HG03108 (cell line): ENCODE measurements around the gene RCBTB1.
"Not testable (repeated sequence)": the region's sequence is repeated elsewhere in the genome, so short reads cannot be mapped to it uniquely, and the experiment has no call there.

ENCODE experiments used
- ATAC-seq: cut with Tn5 transposase; IDR thresholded peaks from one replicate; pipeline ENCODE4 v1.9.1; 2021; ENCODE audit warnings: moderate library complexity; ENCODE audit not compliant: unreplicated experiment

Gene RCBTB1

DNA sequence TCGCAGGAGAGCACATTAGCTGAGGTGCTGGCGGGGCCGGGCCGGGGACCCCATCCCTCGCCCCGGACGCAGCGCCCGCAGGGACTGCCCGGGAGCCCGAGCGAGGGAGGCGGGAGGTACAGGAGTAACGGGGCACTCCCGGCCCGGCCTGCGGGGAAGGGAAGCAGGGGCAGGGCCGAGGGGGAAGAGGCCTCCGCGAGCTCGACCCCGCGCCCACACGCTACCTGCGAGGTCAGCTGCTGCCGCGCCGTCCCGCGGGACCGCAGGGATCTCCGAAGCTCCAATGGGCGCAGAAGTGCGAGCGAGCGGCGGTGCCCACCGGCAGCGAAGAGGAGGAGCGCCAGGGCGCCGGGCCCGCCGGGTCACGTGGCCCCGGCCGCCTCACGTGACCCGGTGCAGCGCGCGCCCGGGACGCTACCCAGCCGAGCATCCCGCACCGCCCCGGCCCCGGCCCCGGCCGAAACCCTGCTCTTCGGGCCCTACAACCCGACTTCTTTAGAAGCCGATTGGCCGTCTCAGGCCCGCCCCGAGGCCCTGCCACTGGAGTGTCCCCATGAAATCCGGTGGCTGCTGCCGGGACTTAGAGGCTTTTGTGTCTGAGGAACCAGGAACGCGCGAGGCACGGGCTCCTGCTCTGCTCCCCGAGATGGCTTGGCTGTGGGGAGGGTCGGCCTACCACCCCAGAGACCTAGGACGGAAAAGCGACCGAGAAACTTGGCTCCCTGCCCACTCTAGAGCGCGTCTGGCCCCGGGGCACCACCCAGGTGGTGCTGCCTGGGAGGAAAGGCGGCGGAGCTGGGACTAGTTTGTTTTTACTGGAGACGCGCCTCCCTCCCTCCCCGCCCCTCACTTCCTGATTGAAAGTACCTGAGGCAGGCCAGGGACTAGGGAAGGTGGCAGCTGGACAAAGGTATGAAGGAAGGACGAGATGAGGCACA is at the start of gene RCBTB1:
TSS of gene RCBTB1 (minus strand) at position 339 of the 938 bp plus-strand sequence. CDS start 18,279 bp downstream, outside the sequence.
- peak; percentile 81 for ATAC-seq

DNA sequence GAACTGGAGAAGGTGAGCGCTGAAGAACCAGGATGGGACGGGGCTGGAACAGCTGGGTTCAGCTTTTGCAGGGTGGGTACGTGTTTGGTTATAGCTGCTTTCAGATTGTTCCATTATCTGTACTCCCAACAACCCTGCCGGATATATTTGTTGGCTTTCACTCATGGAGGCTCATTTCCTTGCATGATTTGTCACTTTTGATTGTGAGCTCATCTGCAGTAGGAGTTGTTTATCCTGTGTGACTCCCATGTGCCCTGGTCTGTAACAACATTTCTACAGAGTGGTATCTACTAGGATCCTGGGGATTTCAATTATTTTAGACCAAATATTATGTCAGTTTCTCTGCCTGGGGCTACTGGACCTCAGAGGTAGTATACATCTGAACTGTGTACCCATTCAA is 48.4 kb upstream of the RCBTB1 start:
- no peak for ATAC-seq

DNA sequence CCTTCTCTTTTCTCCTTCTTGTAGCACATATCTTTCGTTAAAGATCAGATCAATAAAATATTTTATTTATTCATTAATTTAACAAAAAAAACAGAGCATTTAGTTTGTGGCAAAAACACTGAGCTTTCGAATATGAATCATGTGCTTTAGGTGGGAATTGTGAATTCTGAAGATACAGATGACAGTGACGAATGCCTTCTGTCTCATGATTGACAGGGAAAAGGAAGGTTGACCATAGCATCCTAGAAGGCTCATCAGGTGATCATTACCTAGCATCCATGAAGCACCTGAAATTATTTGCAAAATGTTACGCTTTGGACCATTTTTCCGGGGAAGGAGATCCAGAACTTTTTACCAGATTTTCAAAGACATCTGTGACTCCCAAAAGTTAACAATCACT is 46.8 kb upstream of the RCBTB1 start:
- no peak for ATAC-seq

DNA sequence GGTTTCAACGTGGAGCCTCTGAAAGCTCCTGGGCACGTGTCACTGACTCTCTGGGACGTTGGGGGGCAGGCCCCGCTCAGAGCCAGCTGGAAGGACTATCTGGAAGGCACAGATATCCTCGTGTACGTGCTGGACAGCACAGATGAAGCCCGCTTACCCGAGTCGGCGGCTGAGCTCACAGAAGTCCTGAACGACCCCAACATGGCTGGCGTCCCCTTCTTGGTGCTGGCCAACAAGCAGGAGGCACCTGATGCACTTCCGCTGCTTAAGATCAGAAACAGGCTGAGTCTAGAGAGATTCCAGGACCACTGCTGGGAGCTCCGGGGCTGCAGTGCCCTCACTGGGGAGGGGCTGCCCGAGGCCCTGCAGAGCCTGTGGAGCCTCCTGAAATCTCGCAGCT is 45.2 kb upstream of the RCBTB1 start:
- ATAC-seq: no peak

DNA sequence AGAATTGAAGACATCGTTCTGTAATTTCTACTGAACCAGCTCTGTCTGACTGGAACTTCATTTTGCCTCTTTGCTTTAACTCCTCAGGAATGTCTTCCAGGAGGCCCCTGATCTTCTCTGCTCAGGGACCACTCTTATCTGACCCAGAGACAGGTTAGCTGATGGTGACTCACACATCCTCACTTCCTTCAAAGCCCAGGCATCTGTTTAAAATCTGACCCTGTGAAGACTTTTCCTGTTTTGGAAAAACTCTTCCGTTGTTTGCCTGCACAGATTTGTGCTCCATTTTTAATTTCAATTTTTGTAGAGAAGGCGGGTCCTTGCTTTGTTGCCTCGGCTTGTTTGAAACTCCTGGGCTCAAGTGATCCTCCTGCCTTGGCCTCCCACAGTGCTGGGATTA is 44.6 kb upstream of the RCBTB1 start:
- ATAC-seq: no peak

DNA sequence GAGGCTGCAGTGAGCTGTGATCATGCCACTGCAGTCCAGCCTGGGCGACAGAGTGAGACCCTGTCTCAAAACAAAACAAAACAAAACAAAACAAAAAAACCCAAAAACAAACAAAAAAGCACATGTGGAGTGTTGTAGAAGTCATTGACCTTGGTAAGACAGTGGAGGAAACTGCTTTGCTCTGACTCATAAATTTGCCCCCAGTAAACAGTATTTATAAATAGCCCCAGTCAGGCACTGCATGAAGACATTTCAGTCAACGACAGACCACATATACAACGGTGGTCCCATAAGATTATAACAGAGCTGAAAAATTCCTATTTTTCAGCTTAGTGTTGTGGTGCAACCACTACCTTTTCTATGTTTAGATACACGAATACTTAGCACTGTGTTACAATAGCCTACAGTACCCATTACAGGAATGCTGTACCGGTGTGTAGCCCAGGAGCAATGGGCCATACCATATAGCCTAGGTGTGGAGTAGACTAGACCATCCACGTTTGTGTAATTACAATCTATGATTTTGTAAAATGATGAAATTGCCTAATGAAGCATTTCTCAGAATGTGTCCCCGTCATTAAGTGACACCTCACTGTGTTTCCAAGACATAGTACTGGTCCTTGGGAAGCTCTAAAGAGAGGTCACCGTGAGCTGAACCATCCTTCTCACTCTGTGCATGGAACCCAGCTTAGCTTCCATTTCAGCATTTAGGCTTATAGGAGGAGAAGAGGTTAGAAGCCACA is 44.0 kb upstream of the RCBTB1 start:
- no peak for ATAC-seq

DNA sequence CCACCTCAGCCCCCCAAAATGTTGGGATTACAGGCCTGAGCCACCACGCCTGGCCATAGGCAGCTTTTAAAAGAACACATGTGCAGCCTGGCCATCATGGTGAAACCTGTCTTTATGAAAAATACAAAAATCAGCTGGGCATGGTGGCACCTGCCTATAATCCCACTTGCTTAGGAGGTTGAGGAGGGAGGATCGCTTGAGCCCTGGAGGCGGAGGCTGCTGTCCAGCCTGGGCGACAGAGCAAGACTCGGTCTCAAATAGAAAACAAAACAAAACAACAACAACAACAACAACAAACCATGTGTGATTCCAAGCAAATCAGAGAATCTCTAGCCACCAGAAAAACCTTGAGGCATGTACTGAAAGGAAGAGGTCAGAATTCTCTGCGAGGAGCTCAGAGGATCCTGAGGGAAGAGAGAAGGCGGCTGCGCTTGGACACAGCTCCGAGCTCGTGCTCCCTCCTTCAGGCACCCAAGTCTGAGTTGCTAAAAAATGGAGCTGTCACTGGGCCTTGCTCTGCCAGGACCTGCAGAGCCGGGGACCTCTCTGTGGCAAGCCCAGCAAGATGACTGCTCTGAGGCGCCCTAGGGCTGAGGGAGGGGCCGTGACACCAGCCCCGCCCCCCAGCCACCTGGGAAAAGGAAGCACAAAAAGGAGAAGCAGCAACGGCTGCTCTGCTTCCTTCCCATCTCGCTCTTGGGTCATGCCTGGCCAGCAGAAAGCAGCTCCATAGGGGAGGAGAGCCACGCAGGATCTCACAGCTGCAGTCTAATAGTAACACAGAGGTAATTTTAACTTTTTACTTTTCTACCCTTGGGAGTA is 42.7 kb upstream of the RCBTB1 start, which contains the start of gene ARL11:
TSS of gene ARL11 (plus strand) at position 677 of the 822 bp plus-strand sequence. CDS start 1,941 bp downstream, outside the sequence.
- ATAC-seq: peak; percentile 96

DNA sequence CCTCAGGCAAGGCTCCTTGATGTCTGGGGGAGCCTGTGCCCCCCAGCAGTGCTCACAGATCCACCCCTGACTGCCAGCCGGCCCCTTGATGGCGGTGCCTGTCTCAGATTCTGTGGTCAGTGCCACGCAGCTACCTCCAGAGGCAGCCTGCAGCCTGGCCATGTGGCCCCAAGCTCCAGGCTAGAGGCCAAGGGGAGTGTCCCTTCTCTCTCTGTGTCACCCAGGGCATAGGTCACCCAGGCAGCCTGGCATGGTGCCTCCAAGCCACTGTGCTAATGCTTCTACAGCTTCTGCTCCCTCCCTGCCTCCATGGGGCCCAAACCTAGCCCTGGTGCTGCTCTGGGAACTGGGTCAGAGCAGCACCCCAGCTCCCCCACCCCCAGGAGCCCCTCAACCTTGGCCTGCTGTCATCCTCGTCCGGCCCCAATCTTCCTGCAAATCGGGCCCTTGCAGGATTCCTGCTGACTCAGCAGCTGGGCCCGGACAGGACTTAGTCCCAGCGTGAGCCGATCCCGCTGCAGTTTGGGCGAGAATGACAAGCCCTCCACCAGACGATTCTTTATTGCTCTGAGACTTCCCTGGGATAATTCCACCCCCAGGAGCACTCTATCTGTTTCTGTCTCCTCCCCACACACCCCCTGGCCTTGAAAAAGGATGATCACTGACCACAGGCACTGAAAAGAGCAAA is 40.2 kb upstream of the RCBTB1 start:
- no peak for ATAC-seq

DNA sequence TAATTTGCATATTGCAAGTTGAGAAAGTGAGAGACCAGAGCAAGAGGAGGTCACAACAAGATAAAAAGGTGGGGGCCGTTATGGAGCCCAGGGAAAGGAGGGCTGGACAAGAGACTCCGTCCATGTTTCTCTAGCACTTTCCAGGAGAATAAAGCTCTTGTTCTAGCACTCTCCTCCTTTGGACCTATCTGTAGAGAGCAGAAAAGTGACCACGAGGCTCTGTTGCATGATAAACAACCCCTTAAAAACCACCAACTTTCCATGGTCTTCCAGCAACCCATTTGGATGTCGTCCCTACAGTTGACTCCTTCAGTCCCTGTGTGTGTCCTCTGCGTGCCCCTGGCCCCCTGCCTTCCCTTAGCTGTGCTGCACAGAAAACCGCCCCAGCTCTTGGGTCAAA is 38.9 kb upstream of the RCBTB1 start:
- ATAC-seq: no peak

DNA sequence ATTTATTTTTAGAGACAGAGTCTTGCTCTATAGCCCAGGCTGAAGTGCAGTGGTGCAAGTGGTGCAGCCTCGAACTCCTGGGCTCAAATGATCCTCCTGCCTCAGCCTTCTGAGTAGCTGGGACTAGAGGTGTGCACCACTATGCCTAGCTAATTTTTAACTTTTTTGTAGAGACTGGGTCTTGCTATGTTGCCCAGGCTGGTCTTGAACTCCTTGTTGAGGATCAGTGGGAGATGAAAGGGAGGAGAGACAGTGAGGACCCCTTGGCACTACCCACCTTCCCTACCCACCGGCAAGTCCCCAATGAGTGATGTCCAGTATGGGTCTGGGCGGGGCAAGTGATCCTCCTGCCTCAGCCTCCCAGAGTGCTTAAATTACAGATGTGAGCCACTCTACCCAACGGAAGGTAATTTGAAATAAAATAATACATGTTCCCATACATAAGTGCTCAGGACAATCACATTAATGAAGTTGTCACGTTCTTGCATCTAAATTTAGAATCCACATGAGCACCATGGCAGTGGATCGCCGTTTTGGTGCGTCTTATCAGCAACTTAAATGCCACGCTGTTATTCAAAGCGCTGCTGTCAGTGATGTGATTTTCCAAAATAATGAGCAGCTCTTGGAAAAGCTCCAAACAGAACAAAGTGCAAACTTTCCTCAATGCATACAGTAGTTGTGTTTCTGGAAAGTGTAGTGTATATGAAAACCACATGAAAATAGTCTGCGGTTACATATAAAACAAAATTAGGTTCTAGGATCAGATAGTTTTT is 37.0 kb upstream of the RCBTB1 start:
- ATAC-seq: no peak

DNA sequence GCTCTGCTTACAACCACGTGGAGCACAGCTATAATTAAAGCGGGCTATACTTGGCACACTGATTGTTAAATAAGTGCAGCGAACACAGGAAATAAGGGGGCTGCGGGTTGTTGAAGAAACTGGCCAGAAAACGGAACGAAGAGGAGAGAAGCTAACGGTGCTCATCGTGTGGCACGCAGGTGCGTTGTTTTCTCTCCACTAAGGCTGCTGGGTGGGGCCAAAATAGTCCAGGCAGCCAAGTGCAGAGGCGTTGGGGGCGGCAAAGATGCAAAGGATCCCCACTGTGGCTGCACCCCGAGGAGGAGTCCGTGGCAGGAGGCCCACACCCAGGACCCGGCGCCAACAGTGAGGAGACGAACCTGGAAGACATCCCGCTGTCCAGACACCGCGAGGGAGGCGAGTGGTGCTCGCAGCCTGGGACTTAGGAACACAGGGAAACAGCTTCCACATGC is 34.8 kb upstream of the RCBTB1 start:
- peak; percentile 58 for ATAC-seq

DNA sequence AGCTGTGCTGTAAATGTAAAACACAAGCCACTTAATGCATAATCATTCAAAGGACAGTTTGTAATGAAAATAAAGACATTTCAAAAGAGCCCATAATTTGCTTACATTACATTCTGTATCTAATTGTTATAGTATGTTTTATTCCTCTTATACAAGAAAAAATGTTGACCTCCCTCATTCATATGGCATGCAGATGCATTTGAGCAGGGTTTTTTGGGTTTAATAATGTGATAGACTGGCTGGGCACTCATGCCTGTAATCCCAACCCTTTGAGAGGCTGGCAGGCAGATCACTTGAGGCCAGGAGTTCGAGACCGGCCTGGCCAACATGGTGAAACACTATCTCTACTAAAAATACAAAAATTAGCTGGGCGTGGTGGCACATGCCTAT is 31.3 kb upstream of the RCBTB1 start:
- no peak for ATAC-seq

DNA sequence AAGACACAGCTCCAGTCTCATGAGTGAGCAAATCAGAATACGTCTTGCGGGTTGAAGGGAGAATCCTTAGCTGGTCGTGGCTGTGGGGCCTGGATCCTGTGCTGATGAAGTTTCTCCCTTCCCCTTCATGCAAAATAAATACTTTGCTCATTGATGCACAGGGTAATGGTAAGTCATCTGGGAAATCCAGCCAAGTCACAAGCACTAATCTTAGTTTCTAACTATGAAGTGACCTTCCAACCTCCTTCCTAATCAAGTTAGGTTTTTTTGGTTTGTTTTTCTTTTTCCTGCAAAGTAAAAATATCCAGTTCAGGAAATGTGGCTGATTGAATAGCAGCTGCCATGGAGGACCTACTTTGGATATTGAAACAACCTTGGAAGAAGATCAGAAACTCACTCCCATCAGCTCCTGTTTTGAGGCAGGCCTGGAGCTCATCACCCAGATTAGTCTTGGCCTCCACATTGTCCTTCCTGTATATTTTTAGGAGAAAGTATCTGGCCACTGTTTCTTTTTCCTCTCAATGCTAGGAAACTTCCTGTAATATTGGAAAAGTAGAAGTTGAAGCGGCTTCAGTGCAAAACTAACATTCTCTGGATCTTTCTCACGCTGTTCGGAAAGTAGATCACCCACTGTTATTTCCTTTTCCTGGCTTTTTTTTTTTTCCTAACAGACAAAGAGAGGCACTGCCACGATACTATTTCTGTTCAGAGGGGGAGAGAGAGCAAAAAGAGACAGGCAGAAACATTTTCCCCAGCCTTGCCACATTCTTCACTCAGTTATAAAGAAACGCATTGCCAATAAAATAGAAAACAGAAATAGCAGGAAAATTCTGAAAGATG is 30.7 kb upstream of the RCBTB1 start:
- ATAC-seq: no peak

DNA sequence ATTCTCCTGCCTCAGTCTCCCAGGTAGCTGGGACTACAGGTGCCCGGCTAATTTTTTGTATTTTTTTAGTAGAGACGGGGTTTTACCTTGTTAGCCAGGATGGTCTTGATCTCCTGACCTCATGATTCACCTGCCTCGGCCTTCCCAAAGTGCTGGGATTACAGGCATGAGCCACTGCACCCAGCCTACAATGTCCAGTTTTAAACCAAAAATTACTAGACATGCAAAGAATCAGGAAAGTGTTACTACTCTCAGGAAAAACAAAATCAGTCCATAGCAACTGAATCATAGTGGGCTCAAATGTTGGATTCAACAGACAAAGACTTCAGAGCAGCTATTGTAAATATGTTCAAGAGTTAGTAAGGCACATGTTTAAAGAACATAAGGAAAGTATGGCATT is 26.7 kb upstream of the RCBTB1 start:
- ATAC-seq: not testable (repeated sequence)

DNA sequence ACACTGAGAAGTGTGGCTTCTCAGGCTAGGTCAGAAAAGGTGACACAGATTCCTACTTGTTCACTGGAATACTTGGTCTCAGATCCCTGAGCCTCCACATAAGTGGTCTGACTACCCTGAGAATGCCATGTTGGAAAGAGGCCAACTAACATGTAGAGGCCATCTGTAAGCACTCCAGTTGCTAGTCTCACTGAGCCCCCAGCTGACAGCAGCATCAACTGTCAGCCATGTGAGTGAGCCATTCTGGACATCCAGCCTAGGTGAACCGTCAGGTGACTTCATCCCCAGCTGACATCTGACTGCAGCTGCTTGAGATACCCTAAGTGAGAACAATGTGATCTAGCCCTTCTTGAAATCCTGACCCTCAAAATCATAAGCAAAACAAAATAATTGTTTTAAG is 24.8 kb upstream of the RCBTB1 start:
- ATAC-seq: no peak

DNA sequence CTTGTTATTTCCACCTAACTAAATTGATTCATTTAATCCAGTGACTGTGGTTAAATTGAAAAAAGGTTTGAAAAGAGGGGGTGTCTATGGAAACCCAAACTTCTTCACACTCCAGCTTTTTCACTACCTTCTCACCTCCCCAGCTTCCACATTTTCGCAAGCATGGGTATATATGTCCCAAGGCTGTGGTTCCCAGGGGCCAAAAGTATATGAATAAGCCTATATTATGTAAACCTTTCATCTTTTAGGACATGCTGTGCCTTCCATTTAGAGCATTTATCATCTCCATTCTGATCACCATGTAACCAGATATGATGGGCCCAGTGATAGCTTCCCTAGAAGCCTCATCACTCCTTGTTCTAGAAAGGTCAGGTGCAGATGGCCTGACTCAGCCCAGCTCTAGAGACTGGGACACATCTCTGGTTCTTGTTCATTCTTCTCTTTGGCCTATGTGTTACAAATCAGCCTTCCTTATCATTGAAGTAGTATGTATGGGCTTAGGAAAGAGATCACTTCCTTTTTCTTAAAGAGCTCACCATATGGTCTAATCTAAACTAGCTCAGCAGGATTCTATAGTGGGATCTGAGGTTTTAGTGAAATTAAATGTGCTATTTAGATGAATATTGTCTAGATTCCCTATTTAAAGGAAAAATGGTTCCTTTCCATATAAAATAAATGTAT is 23.4 kb upstream of the RCBTB1 start:
- ATAC-seq: no peak

DNA sequence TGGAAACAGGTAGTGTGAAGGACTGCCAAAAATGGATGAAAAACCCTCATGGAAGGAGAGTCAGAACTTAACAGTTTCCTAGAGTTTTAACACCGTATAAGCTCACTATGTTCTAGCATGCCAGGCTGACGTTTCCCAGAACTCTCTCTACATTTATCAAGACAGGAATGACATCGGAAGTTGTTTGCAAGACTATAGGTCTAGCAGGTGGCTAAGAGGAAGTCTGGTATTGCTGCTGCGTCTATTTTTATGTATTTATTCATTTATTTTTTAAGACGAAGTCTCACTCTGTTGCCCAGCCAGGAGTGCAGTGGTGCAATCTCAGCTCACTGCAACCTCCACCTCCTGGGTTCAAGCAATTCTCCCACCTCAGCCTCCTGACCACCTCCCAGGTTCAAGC is 22.4 kb upstream of the RCBTB1 start:
- no peak for ATAC-seq
